IPS-20b (cell line): ENCODE measurements around the gene PEAR1.

ENCODE experiments used
- H3K27ac ChIP-seq: one replicate; pipeline ENCODE4 v1.5.1; 2013; ENCODE audit warnings: low read length
- H3K27me3 ChIP-seq: 2 replicates; pipeline ENCODE4 v1.6.1; 2013; ENCODE audit warnings: mild to moderate bottlenecking, low read length, inconsistent platforms; ENCODE audit not compliant: insufficient read depth
- H3K36me3 ChIP-seq: 2 replicates; pipeline ENCODE4 v1.6.1; 2013; ENCODE audit warnings: low read depth, mild to moderate bottlenecking, inconsistent platforms, low read length, moderate library complexity; ENCODE audit not compliant: insufficient read depth
- H3K4me1 ChIP-seq: 2 replicates; pipeline ENCODE4 v1.6.1; 2013; ENCODE audit warnings: mild to moderate bottlenecking, control low read depth, inconsistent platforms, low read length, moderate library complexity; ENCODE audit not compliant: insufficient read depth
- H3K4me3 ChIP-seq: 2 replicates; pipeline ENCODE4 v1.5.1; 2013; ENCODE audit warnings: mild to moderate bottlenecking, low read length, inconsistent platforms
- H3K9ac ChIP-seq: 2 replicates; pipeline ENCODE4 v1.6.1; 2013; ENCODE audit warnings: low read depth, mild to moderate bottlenecking, inconsistent platforms, low read length, moderate library complexity
- H3K9me3 ChIP-seq: 2 replicates; pipeline ENCODE4 v1.6.1; 2013; ENCODE audit warnings: mild to moderate bottlenecking, low read depth, low read length, inconsistent platforms; ENCODE audit not compliant: insufficient read depth

The PEAR1 gene

DNA sequence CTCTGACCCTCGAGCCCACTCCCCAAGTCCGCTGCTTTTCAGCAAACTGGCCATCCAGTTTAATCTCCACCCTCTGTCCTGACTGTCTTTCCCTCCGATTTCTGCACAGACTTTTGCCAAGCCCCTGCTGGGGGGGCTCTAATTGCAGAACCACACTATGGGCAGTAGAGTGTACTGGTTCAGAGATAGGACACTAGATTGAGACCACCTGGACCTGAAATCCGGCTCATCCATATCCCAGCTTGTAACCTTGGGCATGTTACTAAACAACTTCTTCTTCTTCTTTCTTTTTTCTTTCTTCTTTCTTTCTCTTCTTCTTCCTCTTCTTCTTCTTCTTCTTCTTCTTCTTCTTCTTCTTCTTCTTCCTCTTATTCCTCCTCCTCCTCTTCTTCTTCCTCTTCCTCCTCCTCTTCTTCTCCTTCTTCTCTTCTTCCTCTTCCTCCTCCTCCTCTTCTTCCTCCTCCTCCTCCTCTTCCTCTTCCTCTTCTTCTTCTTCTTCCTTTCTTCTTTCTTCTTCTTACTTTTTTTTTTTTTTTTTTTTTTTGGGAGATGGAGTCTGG, 34.6 kb downstream of the PEAR1 start:
- Histone ChIP-seq H3K9ac (0 out of 2 replicates have a peak overlapping the region, but pooled peaks have one; percentile 21), H3K4me1 (peaks cover 2% of the 10 kb centered on the region; the same call in 1 of the 2 replicates), H3K27ac (no peak overlapping the region), H3K27me3 (peaks cover 82% of the 10 kb centered on the region), H3K36me3 (no peaks in the 10 kb centered on the region), H3K4me3 (peak overlapping the region; percentile 71; the same call in 1 of the 2 replicates), H3K9me3 (no peaks in the 10 kb centered on the region; the same call in 1 of the 2 replicates)

DNA sequence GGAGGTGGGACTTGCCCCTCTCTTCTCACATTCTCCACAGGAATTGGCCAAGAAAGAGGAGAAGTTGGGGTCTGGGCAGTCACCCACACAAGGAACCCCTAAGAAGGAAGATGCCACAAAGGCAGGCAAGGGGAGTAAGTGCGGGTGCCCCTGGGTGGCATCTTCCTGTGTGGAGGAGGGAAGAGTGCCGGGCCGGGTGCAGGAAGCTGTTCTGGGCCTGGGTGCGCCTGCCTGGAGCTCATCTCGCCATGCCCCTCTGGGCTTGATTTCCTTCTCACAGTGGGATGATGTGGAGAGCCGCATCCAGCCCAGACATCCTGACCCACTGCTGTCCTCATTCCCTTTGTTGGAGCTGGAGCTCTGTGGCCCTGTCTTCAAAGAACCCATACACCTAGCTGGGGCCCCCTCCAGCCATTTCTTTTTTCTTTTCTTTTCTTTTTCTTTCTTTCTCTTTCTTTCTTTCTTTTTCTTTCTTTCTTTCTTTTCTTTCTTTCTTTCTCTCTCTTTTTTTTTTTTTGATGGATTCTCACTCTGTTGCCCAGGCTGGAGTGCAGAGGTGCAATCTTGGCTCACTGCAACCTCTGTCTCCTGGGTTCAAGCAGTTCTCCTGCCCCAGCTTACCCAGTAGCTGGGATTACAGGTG, 36.2 kb downstream of the PEAR1 start:
- no peaks in the 10 kb centered on the region for H3K4me1 ChIP-seq
- H3K4me3 ChIP-seq = no peak overlapping the region
- no peaks in the 10 kb centered on the region for H3K9me3 ChIP-seq
- H3K9ac ChIP-seq = no peak overlapping the region
- H3K27me3 ChIP-seq = peaks cover 66% of the 10 kb centered on the region
- no peak overlapping the region for H3K27ac ChIP-seq
- H3K36me3 ChIP-seq = no peaks in the 10 kb centered on the region

DNA sequence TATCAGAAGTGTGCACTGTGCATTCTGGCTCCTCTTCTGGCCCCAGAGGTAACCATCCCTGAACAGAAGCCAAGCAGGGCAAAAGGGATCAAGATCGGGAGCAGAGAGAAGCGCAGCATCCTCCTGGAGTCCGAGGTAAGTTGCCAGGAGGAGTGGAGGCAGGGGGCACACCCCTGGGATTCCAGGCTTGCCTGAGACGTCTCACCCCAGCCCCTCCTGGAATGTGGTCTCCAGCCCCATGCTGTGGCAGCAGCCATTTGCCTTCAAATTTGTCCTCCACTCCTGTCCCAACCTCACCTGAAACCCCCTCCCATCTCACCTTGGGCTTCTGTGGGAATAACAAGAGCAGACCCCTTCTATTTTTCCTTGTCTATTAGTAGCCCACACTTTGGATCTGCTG, 37.0 kb downstream of the PEAR1 start:
- Histone ChIP-seq H3K4me3 (no peak overlapping the region), H3K27me3 (peaks cover 58% of the 10 kb centered on the region), H3K36me3 (peaks cover under 1% of the 10 kb centered on the region; the same call in 1 of the 2 replicates), H3K9me3 (no peaks in the 10 kb centered on the region), H3K4me1 (no peaks in the 10 kb centered on the region), H3K27ac (no peak overlapping the region), H3K9ac (no peak overlapping the region)

DNA sequence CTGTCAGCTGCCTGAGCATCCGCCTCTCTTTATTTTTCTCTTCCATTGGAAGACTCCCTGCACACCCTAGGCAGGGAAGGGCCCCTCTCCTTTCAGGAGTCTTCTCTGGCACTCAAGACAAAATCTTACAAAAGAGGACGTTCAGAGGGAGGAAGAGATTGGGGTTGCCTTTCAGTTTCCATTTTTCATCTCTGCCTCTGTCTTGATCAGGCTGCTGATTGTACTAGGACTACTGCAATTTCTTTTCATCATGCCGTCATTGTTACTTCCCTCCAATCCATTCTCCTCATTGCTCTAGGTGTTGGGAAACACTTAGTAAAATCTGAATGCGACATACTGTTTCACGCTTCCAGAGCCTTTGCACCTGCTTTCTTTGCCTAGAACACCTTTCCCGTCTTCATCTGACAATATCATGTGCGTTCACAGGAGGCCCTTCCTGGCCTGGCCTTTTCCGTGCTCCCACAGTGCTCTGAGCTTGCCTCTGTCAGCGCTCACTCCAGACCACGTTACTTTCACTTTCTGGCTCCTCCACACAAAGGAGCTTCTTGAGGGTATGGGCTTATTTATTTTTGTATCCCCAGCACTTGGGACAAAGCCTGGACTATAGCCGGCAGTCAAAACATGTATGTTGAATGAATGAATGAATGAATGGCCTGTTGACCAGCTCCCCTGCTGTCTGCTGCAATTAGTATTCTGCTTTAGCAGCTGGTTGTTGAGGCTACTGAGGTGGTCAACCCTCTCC, 37.9 kb downstream of the PEAR1 start:
- no peak overlapping the region for H3K9ac ChIP-seq
- H3K36me3 ChIP-seq = peaks cover 8% of the 10 kb centered on the region
- H3K27me3 ChIP-seq = peaks cover 49% of the 10 kb centered on the region
- H3K27ac ChIP-seq = no peak overlapping the region
- H3K4me1 ChIP-seq = no peaks in the 10 kb centered on the region
- H3K4me3 ChIP-seq = no peak overlapping the region
- H3K9me3 ChIP-seq = no peaks in the 10 kb centered on the region

DNA sequence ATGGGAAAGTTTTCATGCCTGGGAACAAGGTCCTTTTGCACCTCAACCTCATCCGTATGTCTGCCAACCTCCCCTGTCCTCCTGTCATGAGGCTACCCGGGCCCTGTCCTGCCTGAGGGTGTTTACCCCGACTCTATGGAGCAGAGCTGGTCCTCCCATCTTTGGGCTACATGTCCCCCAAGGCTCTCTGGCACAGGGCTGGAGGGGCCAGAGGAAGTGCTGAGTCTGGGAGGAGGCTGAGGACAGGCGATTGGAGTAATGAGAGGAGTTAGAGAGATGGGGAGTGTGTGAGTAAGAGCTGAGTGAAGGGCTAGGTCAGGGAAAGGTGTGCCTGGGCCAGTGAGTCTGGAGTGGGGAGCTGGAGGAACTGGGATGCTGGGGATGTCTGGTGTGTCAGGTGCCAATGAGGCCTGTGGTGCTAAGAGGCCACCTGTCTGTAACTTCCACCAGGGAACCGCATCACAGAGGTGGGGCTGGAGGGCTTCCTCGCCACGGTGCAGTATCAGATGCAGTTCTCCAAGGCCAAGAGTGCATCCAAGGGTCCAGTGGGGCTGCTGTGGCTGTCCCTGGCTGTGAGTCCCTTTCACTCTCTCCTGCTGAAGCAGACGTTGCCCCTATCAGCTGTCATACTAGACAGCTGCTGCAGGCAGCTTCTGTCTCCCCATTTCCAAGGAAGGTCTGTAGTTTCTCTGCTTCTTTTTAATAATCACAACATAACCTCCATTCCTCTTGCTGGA, 38.6 kb downstream of the PEAR1 start:
- Histone ChIP-seq H3K4me3 (no peak overlapping the region), H3K9me3 (no peaks in the 10 kb centered on the region), H3K27me3 (peaks cover 41% of the 10 kb centered on the region), H3K36me3 (peaks cover 16% of the 10 kb centered on the region), H3K4me1 (no peaks in the 10 kb centered on the region), H3K9ac (no peak overlapping the region), H3K27ac (no peak overlapping the region)

DNA sequence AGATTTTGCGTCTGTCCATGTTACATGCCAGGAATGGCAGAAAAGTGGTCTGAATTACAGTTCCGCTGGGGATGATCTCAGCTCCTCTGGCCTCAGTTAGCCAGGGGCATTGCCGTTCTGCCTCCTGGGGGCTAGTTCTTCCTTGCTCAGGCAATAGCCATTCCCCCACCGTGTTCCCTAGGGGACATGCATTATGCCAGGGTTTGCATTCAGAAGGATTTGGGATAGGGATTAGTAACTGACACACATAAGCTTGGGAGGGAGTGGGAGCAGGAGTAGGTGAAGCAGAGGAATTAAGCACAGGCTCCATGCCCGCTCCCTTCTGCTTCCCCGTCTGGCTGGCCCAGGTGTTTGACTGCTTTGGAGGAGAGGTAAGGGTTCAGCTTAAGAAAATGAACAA, 39.6 kb downstream of the PEAR1 start:
- peaks cover 31% of the 10 kb centered on the region for H3K27me3 ChIP-seq
- H3K4me3 ChIP-seq = no peak overlapping the region
- H3K27ac ChIP-seq = no peak overlapping the region
- H3K9me3 ChIP-seq = no peaks in the 10 kb centered on the region
- no peaks in the 10 kb centered on the region for H3K4me1 ChIP-seq
- peaks cover 25% of the 10 kb centered on the region for H3K36me3 ChIP-seq
- no peak overlapping the region for H3K9ac ChIP-seq

DNA sequence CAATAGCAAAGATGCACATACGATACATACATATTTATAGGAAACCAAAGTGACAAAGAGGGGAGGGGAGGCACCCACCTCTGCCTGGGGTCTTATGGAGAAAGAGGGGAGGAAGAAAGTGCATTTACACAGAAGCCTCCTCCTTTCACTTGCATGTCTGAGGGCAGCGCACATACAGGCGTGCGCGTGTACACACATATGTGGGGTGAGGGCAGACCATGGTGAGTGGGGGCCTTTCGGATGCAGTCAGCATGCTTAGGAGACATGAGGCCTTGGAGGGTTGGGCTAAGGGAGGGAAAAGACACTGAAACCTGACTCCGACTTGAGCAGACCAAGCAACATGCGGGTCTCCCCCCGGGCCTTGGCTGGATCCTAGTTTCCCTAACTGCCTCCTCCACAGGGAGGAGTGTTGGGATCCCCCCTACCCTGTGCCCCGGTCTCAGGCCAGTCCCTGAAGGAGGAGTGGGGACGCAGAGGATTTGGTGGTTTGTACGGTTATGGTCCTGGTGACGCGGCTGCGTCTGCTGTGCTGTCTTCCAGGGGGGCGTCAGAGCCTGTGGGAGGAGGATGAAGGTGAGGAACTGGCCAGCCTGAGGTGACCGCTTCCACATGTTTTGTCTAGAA, 42.1 kb downstream of the PEAR1 start:
- no peak overlapping the region for H3K27ac ChIP-seq
- no peak overlapping the region for H3K9ac ChIP-seq
- H3K4me3 ChIP-seq = no peak overlapping the region
- H3K36me3 ChIP-seq = peaks cover 50% of the 10 kb centered on the region
- no peaks in the 10 kb centered on the region for H3K4me1 ChIP-seq
- H3K27me3 ChIP-seq = peaks cover 10% of the 10 kb centered on the region
- H3K9me3 ChIP-seq = no peaks in the 10 kb centered on the region

DNA sequence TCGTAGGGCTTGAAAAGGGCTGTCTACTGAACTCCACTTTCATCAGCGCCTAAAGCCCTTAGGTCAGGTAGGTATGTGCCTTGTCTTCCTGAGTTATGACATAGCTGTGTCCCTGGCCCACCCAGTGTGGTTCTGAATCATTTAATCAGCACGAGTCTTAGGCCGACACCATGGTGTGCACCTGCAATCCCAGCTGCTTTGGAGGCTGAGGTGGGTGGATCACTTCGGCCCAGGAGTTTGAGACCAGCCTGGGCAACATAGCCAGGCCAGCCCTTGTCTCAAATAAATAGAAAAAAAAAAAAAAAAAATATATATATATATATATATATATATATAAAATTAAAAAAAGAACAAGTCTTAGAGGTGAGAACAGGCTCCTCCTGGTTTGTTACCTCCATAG, 42.7 kb downstream of the PEAR1 start:
- Histone ChIP-seq H3K36me3 (peaks cover 56% of the 10 kb centered on the region), H3K9ac (no peak overlapping the region), H3K27ac (no peak overlapping the region), H3K4me1 (no peaks in the 10 kb centered on the region), H3K9me3 (no peaks in the 10 kb centered on the region), H3K27me3 (peaks cover 4% of the 10 kb centered on the region), H3K4me3 (no peak overlapping the region)

DNA sequence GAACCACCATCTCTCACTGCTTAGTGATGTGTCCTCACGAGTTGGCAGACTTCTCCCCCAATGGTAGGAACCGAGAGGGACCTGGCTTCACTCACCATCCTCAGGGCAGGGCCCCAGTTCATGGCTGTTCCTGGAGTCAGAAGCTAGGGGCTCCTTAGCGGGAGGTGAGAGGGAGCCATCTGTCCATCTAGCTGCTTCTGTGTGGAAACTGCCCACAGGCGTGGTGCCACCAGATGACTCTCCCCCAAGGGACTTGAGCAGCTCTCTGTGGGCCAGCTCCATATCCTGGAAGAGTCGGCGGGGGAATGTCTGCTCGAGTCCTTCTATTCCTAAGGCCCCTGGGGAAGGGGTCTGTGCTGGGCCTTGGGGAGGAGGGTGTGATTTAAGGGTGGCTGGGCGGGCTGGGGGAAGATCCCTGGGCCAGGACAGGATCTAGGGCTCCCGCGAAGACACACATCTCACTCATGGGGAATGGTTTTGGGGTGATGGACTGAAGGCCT, 43.3 kb downstream of the PEAR1 start:
- Histone ChIP-seq H3K27ac (no peak overlapping the region), H3K4me3 (no peak overlapping the region), H3K9me3 (no peaks in the 10 kb centered on the region), H3K4me1 (no peaks in the 10 kb centered on the region), H3K27me3 (no peaks in the 10 kb centered on the region; the same call in 1 of the 2 replicates), H3K36me3 (peaks cover 61% of the 10 kb centered on the region), H3K9ac (no peak overlapping the region)

DNA sequence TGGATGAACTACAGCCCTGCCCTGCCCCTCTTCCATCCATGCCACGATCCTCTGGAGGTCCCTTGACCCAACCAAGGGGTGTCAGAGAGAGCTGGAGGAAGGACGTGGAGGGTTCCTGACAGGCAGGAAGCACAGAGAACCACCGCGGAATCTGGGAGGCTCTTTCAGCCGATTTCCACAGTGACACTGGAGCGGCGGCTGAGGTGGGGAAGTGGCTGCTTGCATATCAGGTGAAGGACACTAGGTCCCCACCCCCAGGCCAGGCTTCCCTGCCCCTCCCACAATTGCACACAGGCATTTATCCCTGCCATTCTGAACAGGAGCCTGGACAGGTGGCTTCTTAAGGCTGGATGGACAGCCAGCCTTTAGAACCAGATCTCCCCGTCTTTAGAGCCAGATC, 44.4 kb downstream of the PEAR1 start:
- Histone ChIP-seq H3K9me3 (no peaks in the 10 kb centered on the region), H3K4me3 (no peak overlapping the region), H3K27ac (no peak overlapping the region), H3K27me3 (no peaks in the 10 kb centered on the region), H3K36me3 (peaks cover 72% of the 10 kb centered on the region), H3K4me1 (no peaks in the 10 kb centered on the region), H3K9ac (no peak overlapping the region)

DNA sequence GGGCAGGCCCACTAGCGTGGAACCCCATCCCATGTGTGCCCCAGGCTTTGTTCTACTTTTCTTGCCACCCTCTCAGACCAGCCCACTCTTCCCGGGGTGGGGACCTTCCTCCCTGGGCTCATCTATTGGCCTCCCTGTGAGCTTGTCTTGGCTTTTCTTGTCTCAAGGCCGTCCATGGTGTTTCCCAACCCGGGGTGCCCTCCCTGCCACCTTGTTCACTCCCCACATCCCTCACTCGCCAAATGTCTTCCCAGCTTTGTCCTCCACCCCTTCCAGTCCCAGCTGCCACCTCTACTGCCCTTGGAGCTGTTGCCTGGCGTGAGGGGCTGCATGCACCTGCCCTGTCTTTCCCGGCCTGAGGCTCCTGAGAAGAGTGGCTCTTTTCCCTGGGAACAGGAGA, 45.3 kb downstream of the PEAR1 start:
- no peak overlapping the region for H3K27ac ChIP-seq
- H3K9ac ChIP-seq = no peak overlapping the region
- H3K27me3 ChIP-seq = no peaks in the 10 kb centered on the region
- no peak overlapping the region for H3K4me3 ChIP-seq
- H3K4me1 ChIP-seq = no peaks in the 10 kb centered on the region
- peaks cover 80% of the 10 kb centered on the region for H3K36me3 ChIP-seq
- H3K9me3 ChIP-seq = no peaks in the 10 kb centered on the region
